Stimulated activated CD4-positive, alpha-beta T cell treated with anti-CD3 and anti-CD28 coated beads, Interleukin-4, amount 100 ng/mL, for 24 hours (primary cell): ENCODE data around the gene DMGDH.

ENCODE experiments used
- DNase-seq: peaks from one replicate; pipeline ENCODE4 v3.0.0-alpha.2; 2020

The DMGDH gene

DNA sequence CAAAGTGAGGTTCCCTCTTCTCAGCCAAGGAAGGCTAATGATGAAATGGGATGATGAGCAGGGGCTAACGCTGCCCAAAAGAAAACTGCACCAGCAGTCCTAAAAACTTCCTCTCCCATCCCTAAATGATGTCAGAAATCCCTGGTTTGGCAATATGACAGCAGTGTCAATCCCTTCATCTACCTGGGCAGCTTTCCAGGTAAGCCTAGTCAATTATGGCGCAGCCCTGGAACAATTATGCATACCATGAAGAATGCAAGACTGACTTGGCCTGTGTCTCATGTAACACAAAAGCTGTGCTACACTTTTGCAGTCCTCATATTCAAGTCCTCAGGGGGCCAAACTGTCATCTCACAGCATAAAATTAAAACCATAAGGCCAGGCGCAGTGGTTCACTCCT is 7.0 kb downstream of the DMGDH start:
- DNase-seq = no peak

DNA sequence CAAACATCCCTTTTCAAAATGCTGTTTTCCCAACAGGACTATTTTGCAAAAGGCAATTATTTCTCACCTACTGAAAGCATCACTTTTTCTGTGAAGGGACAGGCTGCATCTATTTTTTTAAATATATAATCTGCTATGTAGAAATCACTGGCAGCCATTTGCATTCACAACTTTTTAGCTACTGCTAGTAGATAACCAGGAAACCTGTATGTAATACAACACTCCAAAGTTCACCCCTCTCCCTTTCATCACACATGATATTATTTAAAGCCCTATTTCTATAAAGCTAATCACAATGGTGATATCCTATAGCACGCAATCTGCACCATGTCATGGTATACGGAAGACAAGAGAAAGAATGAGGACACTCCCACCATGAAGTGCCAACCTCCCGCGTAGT is 9.8 kb downstream of the DMGDH start:
- no peak for DNase-seq

DNA sequence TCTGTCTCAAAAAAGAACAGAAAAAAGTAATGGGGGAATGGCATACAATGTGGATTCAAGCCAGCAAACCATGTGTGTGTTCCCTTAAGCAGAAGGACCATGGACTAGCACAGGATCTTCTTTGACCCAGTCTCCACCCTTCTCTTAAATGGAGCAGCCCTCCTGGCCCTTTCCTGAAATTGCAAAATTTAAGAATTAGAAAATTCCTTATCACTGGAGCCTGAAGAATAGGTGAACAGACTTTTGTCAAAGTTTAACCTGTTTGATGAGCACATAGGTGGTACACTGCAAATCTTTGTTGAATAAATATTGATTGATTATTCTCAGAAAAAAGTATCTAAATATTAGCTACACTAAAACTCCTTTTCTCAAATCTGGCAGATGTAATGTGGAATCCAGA is 12.6 kb downstream of the DMGDH start:
- DNase-seq = no peak

DNA sequence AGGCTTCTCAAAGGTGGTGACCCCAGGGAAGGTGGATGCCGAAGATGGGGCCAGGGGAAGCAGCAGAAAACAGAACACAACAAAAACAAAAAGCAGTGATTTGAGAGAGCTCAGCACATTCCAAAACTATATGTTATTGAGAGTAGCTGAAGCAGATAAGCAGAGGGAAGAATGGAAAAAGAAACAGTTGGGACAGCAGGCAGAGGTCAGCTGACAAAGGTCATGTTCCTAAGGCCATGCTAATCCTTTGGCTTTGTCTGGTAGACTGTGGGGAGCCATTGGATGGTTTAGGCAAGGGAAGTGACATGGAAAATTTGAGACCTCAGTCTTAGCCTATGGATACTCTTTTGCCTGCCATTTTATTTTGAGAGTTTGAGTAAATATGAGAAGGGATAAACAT is 14.5 kb downstream of the DMGDH start:
- DNase-seq = no peak

DNA sequence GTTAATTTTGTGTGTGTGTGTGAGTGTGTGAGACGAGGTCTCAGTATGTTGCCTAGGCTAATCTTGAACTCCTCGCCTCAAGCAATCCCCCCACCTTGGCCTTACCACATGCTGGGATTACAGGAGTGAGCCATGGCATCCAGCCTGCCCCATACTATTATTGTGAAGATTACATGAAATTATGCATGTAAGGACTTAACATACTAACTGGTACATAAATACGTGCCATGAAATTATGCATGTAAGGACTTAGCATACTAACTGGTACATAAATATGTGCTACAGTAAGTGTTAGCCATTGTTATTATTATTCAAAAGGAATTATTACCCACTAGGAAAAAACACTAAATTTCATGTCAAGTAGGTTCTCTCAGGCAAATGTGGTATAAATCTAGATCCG is 16.2 kb downstream of the DMGDH start:
- no peak for DNase-seq

DNA sequence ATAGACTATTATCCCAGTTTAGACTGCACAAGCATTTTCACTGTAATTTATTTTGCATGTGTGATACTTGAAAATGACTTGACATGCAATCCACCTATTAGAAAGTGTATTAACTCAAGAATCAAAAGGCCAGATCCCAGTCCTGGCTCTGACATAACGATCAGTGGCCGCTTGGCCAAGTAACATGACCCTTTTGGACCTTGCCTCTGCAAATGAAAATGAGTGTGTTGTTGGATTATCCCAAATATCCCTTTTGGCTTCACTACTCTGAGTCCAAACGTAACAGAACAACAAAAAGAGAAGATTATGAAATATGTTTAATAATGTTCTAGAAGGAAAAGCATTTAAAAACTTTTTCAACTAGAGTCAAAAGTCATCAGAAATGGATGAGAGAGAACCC is 19.0 kb downstream of the DMGDH start:
- no peak for DNase-seq

DNA sequence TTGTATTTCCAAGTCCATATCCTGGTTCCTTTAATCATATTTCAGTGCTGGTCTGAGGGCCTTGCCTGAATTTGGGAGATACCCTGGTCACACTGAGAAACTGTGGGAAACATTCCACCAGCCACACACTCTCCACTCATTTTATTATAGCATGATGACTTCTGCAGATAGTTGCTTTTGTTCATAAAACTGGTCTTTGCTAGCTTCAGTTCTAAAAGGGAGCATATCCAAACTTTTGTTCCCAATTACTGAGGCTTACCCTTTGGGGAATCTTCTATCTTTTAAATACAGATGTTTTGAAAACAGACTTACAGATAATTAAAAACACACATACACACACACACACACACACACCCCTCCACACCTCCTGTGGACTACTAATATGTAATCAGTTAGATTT is 21.0 kb downstream of the DMGDH start:
- no peak for DNase-seq

DNA sequence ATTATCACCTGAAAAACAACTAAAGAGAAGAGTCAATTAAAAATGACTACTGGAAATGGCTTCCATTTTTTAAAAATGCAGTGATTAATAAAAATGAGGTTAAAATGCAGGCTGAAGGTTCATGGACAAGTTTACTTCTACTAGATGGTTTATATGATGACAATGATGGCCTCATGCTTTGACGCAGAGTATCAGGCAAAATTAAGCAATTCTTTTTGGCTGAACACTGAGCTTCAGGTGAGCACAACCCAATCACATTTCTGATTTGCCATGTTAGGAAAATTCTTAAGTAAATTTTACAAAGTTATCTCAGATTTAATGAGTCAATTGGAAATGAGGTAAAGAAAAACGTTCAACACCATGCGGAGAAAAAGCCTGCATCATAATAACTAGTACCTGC is 22.3 kb downstream of the DMGDH start:
- DNase-seq = no peak

DNA sequence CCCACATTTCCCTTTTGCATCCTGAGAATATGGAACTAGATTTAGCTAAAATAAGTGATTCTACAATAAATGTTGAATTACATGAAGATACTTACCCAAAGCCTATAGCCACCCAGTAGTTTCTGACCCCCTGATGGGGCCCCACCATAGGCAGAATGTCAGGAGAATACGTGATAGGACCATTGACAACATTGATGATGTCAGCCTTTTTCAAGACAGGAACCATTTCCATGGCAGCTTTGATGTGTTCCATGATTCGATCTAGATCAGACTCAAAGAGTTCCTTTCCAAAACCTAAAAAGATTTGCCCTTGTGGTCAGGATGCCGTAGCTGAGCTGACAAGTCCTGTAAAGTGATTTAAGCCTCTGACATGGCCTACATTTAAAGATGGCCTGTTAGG is 27.3 kb downstream of the DMGDH start:
- DNase-seq = no peak

DNA sequence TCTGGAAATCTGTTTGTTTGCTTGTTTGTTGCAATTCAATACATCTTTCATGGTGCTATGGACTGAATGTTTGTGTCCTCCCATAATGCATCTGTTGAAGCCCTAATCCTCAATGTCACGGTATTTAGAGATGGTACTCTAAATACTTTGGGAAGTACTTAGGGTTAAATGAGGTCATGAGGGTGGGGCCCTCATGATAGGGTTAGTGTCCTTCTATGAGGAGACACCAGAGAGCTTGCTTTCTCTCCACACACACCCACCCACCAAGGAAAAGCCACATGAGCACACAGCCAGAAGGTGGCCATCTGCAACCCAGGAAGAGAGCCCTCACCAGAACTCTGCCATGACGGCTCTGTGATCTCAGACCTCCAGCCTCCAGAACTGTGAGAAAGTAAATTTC is 32.7 kb downstream of the DMGDH start:
- no peak for DNase-seq

DNA sequence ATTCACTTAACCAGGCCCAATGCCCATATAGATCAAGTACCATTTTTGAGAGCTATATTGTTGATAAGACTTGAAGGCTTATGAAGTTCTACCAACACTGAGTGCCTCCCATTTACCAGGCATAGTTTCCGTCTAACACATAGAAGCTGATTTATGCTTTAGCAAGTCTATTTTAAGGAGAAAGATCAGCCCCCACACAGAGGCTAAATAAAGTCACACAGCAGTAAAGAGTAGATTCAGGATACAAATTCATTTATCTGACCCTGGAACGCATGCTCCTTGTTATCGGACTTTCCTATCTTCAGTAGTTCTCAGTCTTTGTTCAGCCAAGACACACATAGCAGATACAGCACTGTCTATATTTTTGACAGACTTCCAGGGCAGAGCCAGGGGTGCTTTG is 34.2 kb downstream of the DMGDH start:
- DNase-seq = no peak

DNA sequence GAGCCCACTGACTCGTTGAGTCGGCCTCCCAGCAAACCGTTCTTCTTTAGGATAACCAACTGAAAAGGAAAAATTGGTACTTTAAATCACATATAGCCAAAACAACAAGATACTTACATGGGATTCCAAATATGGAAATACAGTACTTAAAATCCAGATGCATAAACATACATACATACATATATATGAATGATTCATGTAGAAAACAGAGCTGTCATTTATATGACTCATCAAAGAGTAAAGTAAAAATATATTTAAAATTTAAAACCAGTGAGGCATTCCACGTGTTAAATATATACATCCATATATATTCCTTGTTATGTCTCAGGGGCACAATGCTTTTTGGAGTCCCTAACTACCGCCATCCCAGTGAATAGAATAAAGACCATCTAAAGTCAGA is 36.7 kb downstream of the DMGDH start:
- no peak for DNase-seq

DNA sequence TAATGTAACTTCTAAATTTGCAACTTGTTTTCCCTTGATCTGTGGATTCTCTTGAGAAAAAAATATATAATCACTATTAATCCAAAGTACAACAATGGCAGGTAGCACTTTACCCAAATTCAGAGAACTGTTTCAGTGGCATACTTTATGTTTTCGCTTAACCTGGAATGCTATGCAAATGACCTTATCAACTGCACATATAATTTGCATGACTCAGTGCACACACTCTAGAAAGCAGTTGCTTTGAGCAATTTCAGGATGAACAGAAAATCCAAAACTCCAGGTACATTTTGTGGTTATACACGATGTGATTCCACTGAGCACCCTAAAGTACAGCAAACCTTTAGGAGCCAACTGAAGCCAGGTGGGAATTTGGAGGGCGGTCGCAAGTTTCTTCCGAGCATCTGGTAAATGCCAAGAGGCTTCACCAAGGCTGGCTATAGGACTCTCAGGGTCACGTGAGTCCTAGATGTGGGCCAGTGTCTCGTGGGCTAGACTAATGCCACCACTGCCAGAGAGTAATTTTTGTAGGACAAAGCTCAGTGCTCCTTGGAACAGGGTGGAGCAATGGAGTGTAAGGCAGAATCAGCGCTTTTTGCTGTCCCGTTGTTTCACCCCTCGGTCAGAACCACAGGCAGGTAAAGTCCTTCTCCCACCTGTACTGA is 37.3 kb downstream of the DMGDH start:
- DNase-seq = no peak

DNA sequence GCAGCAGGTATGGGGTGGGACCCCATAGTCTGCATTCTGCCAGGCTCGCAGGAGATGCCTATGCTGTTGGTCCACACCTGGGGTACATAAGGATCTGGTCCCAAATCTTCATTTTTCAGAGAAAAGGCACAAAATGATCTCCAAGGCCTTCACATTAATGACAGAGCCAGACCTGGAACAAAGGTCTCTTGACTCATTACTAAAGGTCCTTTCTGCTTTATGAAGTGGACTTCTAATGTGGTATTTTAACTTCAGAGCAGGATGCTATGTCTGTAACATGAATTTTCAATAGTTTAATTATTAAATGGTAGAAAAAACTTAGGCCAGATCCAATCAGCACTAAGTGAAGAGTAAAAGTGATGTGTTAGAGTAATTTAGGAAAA is 38.0 kb downstream of the DMGDH start:
- DNase-seq = no peak

DNA sequence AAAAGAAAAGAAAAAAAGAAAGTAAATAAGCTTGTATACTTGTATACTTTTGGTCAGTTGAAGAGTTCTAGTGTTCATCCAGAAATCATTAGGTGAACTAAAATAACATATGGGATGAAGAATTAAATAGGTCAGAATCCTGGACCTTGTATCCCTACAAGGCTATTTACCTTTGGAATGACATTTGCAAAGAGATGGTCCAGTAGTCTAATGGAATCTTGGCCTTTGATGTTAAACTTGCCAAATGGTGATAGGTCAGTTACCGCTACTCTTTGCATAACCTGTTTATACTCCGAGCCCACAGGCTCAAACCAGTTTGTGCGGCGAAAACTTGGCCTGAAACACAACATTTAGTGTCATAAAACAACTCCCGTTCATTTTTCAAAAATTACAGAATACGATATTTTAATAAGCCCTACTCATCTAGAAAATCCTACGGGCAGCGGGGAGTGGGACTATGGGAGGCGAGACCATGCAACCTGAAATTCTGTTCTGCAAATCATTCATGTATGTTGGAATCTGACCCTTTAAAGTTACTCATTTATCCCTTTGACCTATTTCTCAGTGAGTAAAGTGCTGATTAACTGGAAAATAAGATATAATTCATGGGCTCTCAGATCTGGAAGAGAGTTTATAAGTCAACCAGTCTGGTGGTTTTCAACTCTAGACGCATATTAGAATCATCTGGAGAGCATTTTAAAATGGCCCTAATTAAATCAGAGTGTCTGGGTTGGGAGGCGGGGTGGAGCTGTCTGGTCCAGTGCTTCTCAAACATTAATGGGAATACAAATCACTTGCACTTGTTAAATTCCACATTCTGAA is 38.6 kb downstream of the DMGDH start:
- no peak for DNase-seq

DNA sequence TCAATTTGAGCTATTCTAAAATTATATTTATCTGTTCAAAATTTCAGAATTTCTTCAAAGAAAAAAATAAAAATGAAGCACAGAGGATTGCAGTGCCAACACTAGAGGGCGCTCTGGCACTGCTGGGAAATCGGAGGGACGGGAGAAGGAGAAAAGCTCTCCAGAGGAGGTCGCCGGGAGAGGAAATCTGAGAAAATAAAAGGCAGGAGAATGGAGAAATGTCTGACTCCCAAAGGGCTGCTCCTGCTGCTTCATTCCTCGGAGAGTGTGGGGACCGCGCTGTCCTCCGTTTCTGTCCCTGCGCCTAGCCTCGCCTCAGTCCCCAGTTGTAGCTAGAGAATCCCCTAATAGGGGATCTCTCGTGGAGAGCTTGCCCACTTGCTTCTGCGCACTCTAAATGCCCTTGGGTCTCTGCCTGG is 44.4 kb downstream of the DMGDH start:
- DNase-seq = peak; percentile 50

DNA sequence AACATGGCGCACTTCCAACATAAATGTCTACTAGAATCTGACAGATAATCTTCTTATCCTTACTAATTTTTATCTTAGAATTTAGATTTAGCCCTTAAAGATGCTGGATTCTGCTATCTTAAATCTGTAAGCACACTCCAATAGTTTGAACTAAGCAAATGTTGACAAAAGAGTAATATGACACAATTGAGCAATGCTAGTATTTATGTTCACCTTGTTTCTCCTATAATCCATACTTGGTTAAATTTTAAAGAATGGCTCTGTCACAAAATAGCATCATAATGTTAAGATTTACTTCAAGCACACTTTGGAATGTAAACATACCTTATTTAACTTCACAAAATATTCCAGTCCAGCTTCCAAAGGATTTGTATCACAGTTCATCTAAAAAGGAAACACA is 45.5 kb downstream of the DMGDH start:
- DNase-seq = no peak

DNA sequence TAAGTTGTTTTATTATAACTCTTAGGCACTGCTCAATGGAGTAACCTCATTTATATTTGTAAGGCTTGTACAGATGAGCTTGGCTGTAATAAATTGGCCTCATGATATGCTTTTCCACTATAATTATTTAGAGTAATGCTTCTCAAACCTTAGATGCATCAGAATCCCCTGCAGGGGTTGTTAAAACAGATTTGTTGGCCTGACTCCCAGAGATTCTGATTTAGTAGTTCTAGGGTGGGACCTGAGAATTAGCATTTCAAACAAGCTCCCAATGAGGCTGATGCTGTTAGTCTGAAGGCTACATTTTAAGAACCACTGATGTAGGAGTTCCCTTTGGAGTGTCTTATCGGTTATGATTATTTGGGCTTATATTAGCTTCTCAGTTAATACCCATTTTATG is 46.1 kb downstream of the DMGDH start:
- DNase-seq = no peak

DNA sequence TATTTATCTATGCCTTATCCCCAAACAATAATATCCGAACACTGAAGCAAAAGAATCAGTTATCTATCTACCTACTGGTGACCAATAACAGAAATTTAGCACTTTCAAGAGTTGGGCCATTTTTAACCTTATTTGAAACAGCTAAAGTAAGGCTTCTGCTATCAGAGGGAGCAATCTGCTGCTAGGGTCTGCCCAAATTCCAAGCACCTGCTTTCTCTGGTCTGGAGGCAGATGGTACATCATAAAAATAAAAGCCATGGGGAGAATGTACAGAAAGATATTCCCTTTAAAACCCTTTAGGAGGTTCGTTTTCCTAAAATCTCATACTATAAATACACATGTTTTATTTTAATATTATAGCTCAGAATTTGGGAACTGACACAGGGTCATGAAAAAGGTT is 46.7 kb downstream of the DMGDH start:
- DNase-seq = no peak

DNA sequence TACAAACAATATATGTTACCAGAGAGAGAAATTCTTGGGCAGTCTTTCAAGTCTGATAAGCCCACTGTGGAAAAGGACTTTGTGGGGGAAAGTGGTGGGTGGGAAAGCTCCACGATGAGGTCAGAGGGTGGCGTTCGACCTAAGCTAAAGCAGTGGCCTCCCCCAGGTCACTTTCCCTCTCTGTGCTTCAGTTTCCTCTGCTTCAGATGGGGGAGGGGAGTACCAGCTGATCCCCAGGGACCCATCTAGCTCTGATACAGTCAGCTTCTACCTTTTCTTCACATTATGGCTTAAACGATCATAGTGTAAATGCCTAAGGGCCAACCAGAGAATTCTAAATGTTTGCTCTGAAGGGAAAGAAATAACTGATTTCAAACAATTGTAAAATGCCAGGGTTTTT is 47.7 kb downstream of the DMGDH start:
- no peak for DNase-seq

DNA sequence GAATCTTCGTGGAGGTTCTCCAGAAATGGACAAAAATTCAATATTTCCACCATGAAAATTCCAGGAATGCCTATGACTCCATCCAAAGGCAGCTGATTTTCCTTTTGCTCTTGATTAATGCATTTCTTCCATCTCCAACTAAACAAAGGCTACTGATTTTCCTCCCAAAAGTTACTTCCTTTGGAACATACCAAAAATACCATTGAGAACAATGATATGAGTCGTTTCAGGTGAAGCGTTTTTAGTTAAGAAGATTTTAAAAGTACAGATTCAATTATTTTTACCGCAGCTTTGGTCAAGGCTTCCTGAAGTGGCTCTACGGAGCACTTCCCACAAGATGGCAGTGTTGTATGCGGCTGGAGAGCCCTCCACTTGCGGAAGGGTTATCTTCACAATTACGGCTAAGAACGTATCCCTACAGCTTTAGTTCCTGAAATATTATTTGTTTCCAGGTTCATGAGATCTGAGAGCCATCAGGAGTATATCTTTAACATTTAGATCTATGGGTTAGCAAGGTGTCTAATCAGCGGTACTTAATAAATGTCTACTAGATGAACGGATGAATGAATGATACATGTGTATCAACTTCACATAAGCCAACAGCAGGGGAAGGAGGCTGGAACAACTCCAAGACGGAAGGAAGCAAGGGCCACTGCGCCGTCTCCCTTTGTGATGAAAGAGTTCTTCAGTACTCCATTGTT is 48.5 kb downstream of the DMGDH start:
- peak; percentile 39 for DNase-seq

DNA sequence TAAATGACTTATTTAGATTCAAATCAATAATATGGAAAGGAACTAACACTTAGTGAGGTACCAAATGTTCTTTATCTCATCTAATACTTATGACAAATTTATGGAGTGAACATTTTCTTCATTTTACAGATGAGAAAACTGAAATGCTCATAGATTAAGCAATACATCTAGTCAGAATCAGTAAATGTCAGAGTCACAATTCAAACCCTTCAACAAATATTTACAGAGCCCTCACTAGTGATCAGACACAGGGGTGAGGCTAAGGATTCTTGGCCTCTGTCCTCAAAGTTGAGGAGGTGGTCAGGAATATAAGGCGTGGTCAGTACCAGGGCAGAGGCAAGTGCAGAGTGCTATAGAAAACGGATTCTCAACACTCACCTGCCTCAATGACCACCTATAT is 54.8 kb downstream of the DMGDH start:
- DNase-seq = no peak

DNA sequence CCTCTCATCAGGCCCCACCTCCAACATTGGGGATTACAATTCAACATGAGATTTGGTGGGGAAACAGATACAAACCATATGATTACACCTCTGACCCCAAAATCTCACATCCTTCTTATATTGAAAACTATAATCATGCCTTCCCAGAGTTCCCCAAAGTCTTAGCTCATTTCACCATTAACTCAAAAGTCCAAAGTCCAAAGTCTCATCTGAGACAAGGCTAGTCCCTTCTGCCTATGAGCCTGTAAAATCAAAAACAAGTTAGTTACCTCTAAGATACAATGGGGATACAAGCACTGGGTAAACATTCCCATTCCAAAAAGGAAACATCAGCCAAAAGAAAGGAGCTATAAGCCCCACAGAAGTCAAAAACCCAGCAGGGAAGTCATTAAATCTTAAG is 57.6 kb downstream of the DMGDH start:
- DNase-seq = no peak

DNA sequence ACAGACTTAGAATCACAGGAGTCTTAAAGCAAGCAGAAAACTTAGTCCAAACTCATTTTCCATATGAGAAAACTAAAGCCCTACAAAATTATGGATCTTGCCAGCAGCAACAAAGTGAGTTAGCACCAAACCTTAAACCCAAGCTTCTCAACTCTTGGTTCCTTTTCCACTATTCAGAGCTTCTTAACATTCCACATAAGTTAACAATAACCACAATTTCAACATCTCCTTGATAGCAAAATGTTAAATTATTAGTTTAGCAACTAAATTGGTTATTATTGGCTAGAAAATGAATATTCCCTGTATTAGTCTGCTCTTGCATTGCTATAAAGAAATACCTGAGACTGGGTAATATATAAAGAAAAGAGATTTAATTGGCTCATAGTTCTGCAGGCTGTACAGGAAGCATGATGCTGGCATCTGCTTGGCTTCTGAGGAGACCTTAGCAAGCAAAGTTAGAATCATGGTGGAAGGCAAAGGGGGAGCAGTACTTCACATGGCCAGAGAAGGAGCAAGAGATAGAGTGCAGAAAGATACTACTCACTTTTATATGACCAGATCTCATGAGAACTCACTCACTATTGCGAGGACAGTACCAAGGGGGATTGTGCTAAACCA is 58.1 kb downstream of the DMGDH start:
- DNase-seq = no peak
